Activated gamma-delta T cell (primary cell): ENCODE data around the gene CYTIP.
"Not testable (repeated sequence)": the region's sequence is repeated elsewhere in the genome, so short reads cannot be mapped to it uniquely, and the experiment has no call there.

ENCODE experiments used
- DNase-seq: peaks from one replicate; lab custom pipeline; 2025; lab: John Stamatoyannopoulos, UW

Gene CYTIP

DNA sequence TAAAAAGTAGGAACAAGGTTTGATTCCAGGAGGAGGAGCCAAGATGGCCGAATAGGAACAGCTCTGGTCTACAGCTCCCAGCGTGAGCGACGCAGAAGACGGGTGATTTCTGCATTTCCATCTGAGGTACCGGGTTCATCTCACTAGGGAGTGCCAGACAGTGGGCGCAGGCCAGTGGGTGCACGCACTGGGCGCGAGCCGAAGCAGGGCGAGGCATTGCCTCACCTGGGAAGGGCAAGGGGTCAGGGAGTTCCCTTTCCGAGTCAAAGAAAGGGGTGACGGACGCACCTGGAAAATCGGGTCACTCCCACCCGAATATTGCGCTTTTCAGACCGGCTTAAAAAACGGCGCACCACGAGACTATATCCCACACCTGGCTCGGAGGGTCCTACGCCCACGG is 75.4 kb downstream of the CYTIP start:
- not testable (repeated sequence) for DNase-seq

DNA sequence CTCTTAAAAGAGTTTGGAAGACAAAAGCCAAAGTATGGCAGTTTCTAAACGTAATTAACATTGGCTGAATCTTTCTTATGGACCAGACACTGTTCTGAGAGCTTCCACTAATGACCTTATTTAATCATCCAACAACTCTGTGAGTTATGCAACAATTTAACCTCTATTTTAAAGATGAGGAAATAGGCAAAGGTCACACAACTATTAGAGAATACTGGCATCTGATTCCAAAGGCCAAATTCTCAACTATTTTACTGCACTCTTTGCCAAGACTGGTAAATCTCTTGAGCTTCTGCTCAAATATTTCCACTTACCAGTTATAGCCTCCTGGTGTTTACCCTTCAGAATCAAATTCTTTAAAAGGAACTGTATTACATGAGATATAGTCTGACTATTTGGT is 76.2 kb downstream of the CYTIP start:
- no peak for DNase-seq
